Lung microvascular endothelial cell (primary cell): Measurements from ENCODE around the gene ANLN. TPM values are rescaled to one million over a fixed set of nuclear protein-coding genes. Genes with fewer than 3 reads are reported as not detected.

Experiments
- total RNA-seq: library from RNA; depleted of rRNA; stranded (reverse); fragments of >200 nt; gene quantifications from 2 replicates; pipeline ENCODE4 v1.2.1, GENCODE V29; 2014

ANLN gene
- total RNA-seq, 1 donor from 2014 or later, result 6.3 TPM

Other genes starting within 250 kb of the ANLN start
- gene EEPD1, start 236.6 kb upstream of the ANLN start, total RNA-seq, result 0.20 and 0.65 TPM in 2 replicates